H1 (cell line): ENCODE data around the gene VPS37C. TPM values are rescaled to one million over a fixed set of nuclear protein-coding genes. Genes with fewer than 3 reads are reported as not detected.

Experiments
- CTCF ChIA-PET: fragments of 300-600 bp; sonication (Branson Sonifier 250); formaldehyde crosslinking; loops from one replicate; lab custom pipeline; 2021; ENCODE audit not compliant: partially characterized antibody; lab: Charles Lee
- POLR2A ChIA-PET: fragments of 300-600 bp; sonication (Branson Sonifier 250); formaldehyde crosslinking; loops from one replicate; lab custom pipeline; 2021; ENCODE audit warnings: inconsistent platforms; ENCODE audit not compliant: partially characterized antibody; lab: Charles Lee
- DNase-seq, 2 experiments: peaks; one replicate each; pipeline versions ENCODE4 v3.0.0 to v3.0.0-alpha.2; 2010 to 2022; ENCODE audit warnings: low spot score in 2 of 2, low read depth in 1 of 2, mixed read lengths in 1 of 2
- FAIRE-seq: peaks from 2 replicates; lab custom pipeline; 2011; peaks lifted over from hg19 to GRCh38; lab: Jason Lieb, UNC
- H2AFZ ChIP-seq: 2 replicates; pipeline ENCODE4 v1.8.1; 2012; ENCODE audit warnings: low read length, inconsistent platforms
- H2AK5ac ChIP-seq: 2 replicates; pipeline ENCODE4 v1.6.1; 2013; ENCODE audit warnings: low read depth, low read length
- H2BK120ac ChIP-seq: replicated peaks from 2 replicates; pipeline ENCODE3; 2013; ENCODE audit warnings: low read depth, low read length, inconsistent platforms
- H2BK12ac ChIP-seq: 2 replicates; pipeline ENCODE4 v1.6.1; 2013; ENCODE audit warnings: low read depth, low read length
- H2BK15ac ChIP-seq: 2 replicates; pipeline ENCODE4 v1.6.1; 2013; ENCODE audit warnings: low read length
- H2BK20ac ChIP-seq: 2 replicates; pipeline ENCODE4 v1.6.1; 2013; ENCODE audit warnings: low read length
- H2BK5ac ChIP-seq: 2 replicates; pipeline ENCODE4 v1.6.1; 2013; ENCODE audit warnings: low read depth, low read length
- H3K14ac ChIP-seq: 2 replicates; pipeline ENCODE4 v1.6.1; 2013; ENCODE audit warnings: inconsistent platforms; ENCODE audit not compliant: insufficient read length
- H3K18ac ChIP-seq: 2 replicates; pipeline ENCODE4 v1.6.1; 2013; ENCODE audit warnings: low read length; ENCODE audit errors: extremely low read depth
- H3K23ac ChIP-seq: 2 replicates; pipeline ENCODE4 v1.6.1; 2013; ENCODE audit warnings: inconsistent platforms; ENCODE audit not compliant: insufficient read length
- H3K23me2 ChIP-seq: 2 replicates; pipeline ENCODE4 v1.6.1; 2013; ENCODE audit warnings: low read depth, low read length
- H3K27ac ChIP-seq: 2 replicates; pipeline ENCODE4 v1.6.1; 2011; ENCODE audit warnings: low read depth, low read length, inconsistent platforms
- H3K27me3 ChIP-seq, 4 experiments: replicated peaks in 1 of 4; 1 replicate in 1 of 4; 2 replicates in 3 of 4; pipeline versions ENCODE4 v1.6.1 to v1.8.1; 2011 to 2013; ENCODE audit warnings: low read length in 3 of 4, mild to moderate bottlenecking in 3 of 4, inconsistent platforms in 2 of 4, mixed read lengths in 2 of 4, moderate library complexity in 1 of 4; ENCODE audit not compliant: control insufficient read depth in 3 of 4, insufficient read depth in 3 of 4; ENCODE audit errors: extremely low read depth in 1 of 4
- H3K36me3 ChIP-seq, 4 experiments: 2 replicates each; pipeline versions ENCODE4 v1.6.1 to v1.8.1; 2011 to 2013; ENCODE audit warnings: mild to moderate bottlenecking in 4 of 4, low read length in 3 of 4, moderate library complexity in 2 of 4, control low read depth in 1 of 4, inconsistent platforms in 1 of 4; ENCODE audit not compliant: insufficient read depth in 4 of 4, control insufficient read depth in 2 of 4
- H3K4ac ChIP-seq: replicated peaks from 2 replicates; pipeline ENCODE3; 2013; ENCODE audit warnings: low read length, low read depth, mixed read lengths, inconsistent platforms; ENCODE audit not compliant: insufficient read length
- H3K4me1 ChIP-seq, 4 experiments: replicated peaks in 1 of 4; 1 replicate in 1 of 4; 2 replicates in 3 of 4; pipeline versions ENCODE4 v1.6.1 to v1.8.1; 2011 to 2013; ENCODE audit warnings: low read length in 3 of 4, inconsistent platforms in 2 of 4, mixed read lengths in 1 of 4; ENCODE audit not compliant: insufficient read depth in 4 of 4, control insufficient read depth in 3 of 4
- H3K4me2 ChIP-seq, 2 experiments: 2 replicates each; pipeline versions ENCODE4 v1.6.1 to v1.8.1; 2011 to 2013; ENCODE audit warnings: low read depth in 2 of 2, low read length in 2 of 2, control low read depth in 1 of 2, inconsistent platforms in 1 of 2, mild to moderate bottlenecking in 1 of 2; ENCODE audit not compliant: insufficient read depth in 1 of 2
- H3K4me3 ChIP-seq, 4 experiments: fragments of 200-600, 300-600 bp in 1 of 4; sonication (generic), shearing (Covaris generic), sonication (Bioruptor Twin) in 1 of 4; 2 replicates each; pipeline versions ENCODE4 v1.5.1 to v1.8.1; 2011 to 2016; ENCODE audit warnings: low read length in 4 of 4, low read depth in 3 of 4, control low read depth in 2 of 4, inconsistent platforms in 2 of 4, mild to moderate bottlenecking in 2 of 4, mixed read lengths in 1 of 4, moderate library complexity in 1 of 4; ENCODE audit not compliant: insufficient read depth in 2 of 4; ENCODE audit errors: extremely low read depth in 1 of 4
- H3K56ac ChIP-seq: replicated peaks from 2 replicates; pipeline ENCODE3; 2013; ENCODE audit warnings: low read depth, mild to moderate bottlenecking, mixed read lengths, low read length, inconsistent platforms; ENCODE audit not compliant: insufficient read length
- H3K79me1 ChIP-seq: 2 replicates; pipeline ENCODE4 v1.6.1; 2013; ENCODE audit warnings: low read depth, low read length, control low read depth
- H3K79me2 ChIP-seq, 2 experiments: 2 replicates each; pipeline versions ENCODE4 v1.6.1 to v1.8.1; 2012 to 2013; ENCODE audit warnings: low read length in 2 of 2, mild to moderate bottlenecking in 2 of 2, inconsistent platforms in 1 of 2; ENCODE audit not compliant: insufficient read depth in 2 of 2, control insufficient read depth in 1 of 2
- H3K9ac ChIP-seq, 4 experiments: replicated peaks in 1 of 4; 1 replicate in 1 of 4; 2 replicates in 3 of 4; pipeline versions ENCODE4 v1.6.1 to v1.8.1; 2011 to 2013; ENCODE audit warnings: low read depth in 3 of 4, low read length in 3 of 4, control low read depth in 2 of 4, mild to moderate bottlenecking in 2 of 4, moderate library complexity in 2 of 4, inconsistent platforms in 1 of 4; ENCODE audit errors: extremely low read depth in 1 of 4
- H3K9me3 ChIP-seq, 2 experiments: 2 replicates each; pipeline versions ENCODE4 v1.6.1 to v1.8.1; 2012 to 2013; ENCODE audit warnings: mild to moderate bottlenecking in 2 of 2, moderate library complexity in 2 of 2, control low read depth in 1 of 2, inconsistent platforms in 1 of 2, low read depth in 1 of 2, low read length in 1 of 2, mixed read lengths in 1 of 2; ENCODE audit not compliant: insufficient read depth in 2 of 2
- H4K20me1 ChIP-seq, 2 experiments: replicated peaks in 1 of 2; 2 replicates each; pipeline versions ENCODE3 to v1.8.1; 2011 to 2013; ENCODE audit warnings: inconsistent platforms in 2 of 2, low read length in 2 of 2, mild to moderate bottlenecking in 1 of 2; ENCODE audit not compliant: insufficient read depth in 2 of 2, control insufficient read depth in 1 of 2
- H4K5ac ChIP-seq: 2 replicates; pipeline ENCODE4 v1.6.1; 2013; ENCODE audit warnings: low read length, low read depth, mixed read lengths, inconsistent platforms; ENCODE audit not compliant: insufficient read length
- H4K8ac ChIP-seq: 2 replicates; pipeline ENCODE4 v1.8.0; 2013; ENCODE audit warnings: mild to moderate bottlenecking, moderate library complexity, low read length, inconsistent platforms; ENCODE audit not compliant: insufficient read depth; ENCODE audit errors: extremely low read depth
- H4K91ac ChIP-seq: replicated peaks from 2 replicates; pipeline ENCODE3; 2013; ENCODE audit warnings: low read length, mixed read lengths, inconsistent platforms; ENCODE audit not compliant: insufficient read length
- EZH2 ChIP-seq: fragments of 200-600 bp; sonication (generic); IDR thresholded peaks from 2 replicates; pipeline ENCODE4 v1.7.1; 2012; ENCODE audit warnings: low read depth, mild to moderate bottlenecking, moderate library complexity, low read length, inconsistent platforms; ENCODE audit not compliant: severe bottlenecking
- JUND ChIP-seq: IDR thresholded peaks from 2 replicates; pipeline ENCODE4 v1.6.1; 2011; ENCODE audit warnings: mild to moderate bottlenecking, improper control_type of control experiment, low read length
- KDM4A ChIP-seq: IDR thresholded peaks from one replicate; pipeline ENCODE4 v1.7.1; 2012; ENCODE audit warnings: low read depth, mild to moderate bottlenecking, moderate library complexity, low read length, inconsistent platforms; ENCODE audit not compliant: severe bottlenecking
- MAFK ChIP-seq: IDR thresholded peaks from 2 replicates; pipeline ENCODE4 v1.6.1; 2012; ENCODE audit warnings: low read depth, mild to moderate bottlenecking, improper control_type of control experiment, low read length
- SIX5 ChIP-seq: IDR thresholded peaks from 2 replicates; pipeline ENCODE4 v1.6.1; 2011; ENCODE audit warnings: mild to moderate bottlenecking, low read depth, low read length
- ZNF274 ChIP-seq: IDR thresholded peaks from 2 replicates; pipeline ENCODE4 v1.7.0; 2012; ENCODE audit warnings: low read length, borderline replicate concordance; ENCODE audit errors: extremely low read depth
- WGBS, 2 experiments: shearing (Covaris generic) in 1 of 2; methylation state at CpG; one replicate each; pipeline versions ENCODE4 v1.1.6 to v1.1.7; 2013 to 2015; ENCODE audit warnings: low lambda C conversion rate in 2 of 2, mixed read lengths in 2 of 2, inconsistent platforms in 1 of 2, low coverage in 1 of 2, missing lambda C conversion rate in 1 of 2; ENCODE audit not compliant: insufficient replicate concordance in 2 of 2, insufficient coverage in 1 of 2, insufficient read length in 1 of 2; ENCODE audit errors: extremely low coverage in 1 of 2, missing lambda C conversion rate in 1 of 2; 5-methylcytosine and 5-hydroxymethylcytosine counted together
- polyA plus RNA-seq, 7 experiments: library from polyadenylated mRNA; depleted of rRNA in 3 of 7; stranded (reverse) in 5 of 7; unstranded in 2 of 7; fragments of >200 nt in 5 of 7; fragments of 200-250 nt in 2 of 7; gene quantifications; 1 replicate in 5 of 7; 2 replicates in 1 of 7; 4 replicates in 1 of 7; pipeline versions ENCODE4 v1.2.1 to v1.2.3, GENCODE V29; 2011 to 2013; ENCODE audit warnings: missing spikeins in 2 of 7, mixed read lengths in 2 of 7
- total RNA-seq: library from RNA; stranded (reverse); fragmentation: NEBNext Ultra II Directional; extraction: Animal tissue kit (Norgen Biotek cat#: 25700); gene quantifications from 2 replicates; pipeline ENCODE4 v1.2.1, GENCODE V29; 2021

VPS37C gene
- total and polyA plus RNA-seq, 2 of the 8 experiments (the other 6 are each of a cell fraction or from before 2014, with no cell fraction given) = 12.9 to 21.0 TPM

DNA sequence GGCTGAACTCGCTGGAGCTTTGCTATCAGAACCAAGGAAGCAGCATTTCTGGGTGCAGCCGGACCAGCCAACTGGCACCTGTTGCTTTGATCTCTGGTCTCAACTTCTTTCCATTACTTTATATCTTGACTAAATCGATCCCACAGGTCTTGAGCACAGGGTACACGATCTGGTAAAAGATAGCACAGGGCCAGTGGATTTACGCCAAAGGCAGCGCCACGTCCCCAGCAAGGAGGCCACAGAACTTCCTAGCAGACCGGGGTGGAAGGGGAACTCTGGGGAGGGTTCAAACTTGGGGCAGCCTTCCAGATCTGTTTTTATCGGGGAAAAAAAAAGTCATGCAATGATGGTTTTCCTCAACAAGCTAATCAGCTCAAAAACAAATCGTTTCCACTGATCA lies 14.0 kb downstream of the VPS37C start:
- ChIA-PET CTCF (interaction anchor here (1.1 to 1.3 kb wide), 3 partner anchors 9 to 18 kb away, joined by 3 to 6 read pairs (median 4); no protein-coding TSS in a partner anchor), POLR2A (interaction anchor here (0.6 to 2.2 kb wide), 3 partner anchors 9 to 23 kb away, joined by 3 to 7 read pairs (median 3); no protein-coding TSS in a partner anchor)
- Histone ChIP-seq H3K18ac (no peak overlapping the region), H3K79me1 (peaks cover 6% of the 10 kb centered on the region), H3K9me3 (no peaks in the 10 kb centered on the region), H3K23ac (no peak overlapping the region), H4K8ac (no peak overlapping the region), H3K79me2 (peaks cover 0 to 42% of the 10 kb centered on the region in 2 experiments; a peak in 3 of 4 replicates), H4K5ac (no peak overlapping the region), H3K4me3 (no peak overlapping the region), H3K56ac (no peak overlapping the region), H2BK120ac (no peak overlapping the region), H3K23me2 (no peaks in the 10 kb centered on the region), H2AFZ (no peak overlapping the region), H2BK15ac (no peak overlapping the region), H3K9ac (no peak overlapping the region), H2BK20ac (no peak overlapping the region), H3K36me3 (no peaks in the 10 kb centered on the region), H2BK12ac (no peak overlapping the region), H3K27ac (no peak overlapping the region), H3K14ac (no peak overlapping the region), H4K20me1 (peaks cover 10 to 24% of the 10 kb centered on the region in 2 experiments), H2BK5ac (no peak overlapping the region), H3K4me2 (no peak overlapping the region), H2AK5ac (no peak overlapping the region), H3K27me3 (no peaks in the 10 kb centered on the region), H3K4ac (no peak overlapping the region), H4K91ac (no peak overlapping the region), H3K4me1 (peaks cover 0 to 19% (median 9%) of the 10 kb centered on the region in 4 experiments; a peak in 5 of 7 replicates)
- DNase-seq = no peak
- FAIRE-seq = no peak
- WGBS, 2 experiments = 90% methylated on average over 10 of the region's 10 CpGs; no CpG with 5 or more reads in 1 of the 2 experiments
- no peak for TF ChIP-seq EZH2
- TF ChIP-seq MAFK = no peak
- TF ChIP-seq KDM4A = no peak
- no peak for TF ChIP-seq JUND
- TF ChIP-seq SIX5 = no peak
- no peak for TF ChIP-seq ZNF274
